Activated B cell treated with CpG ODN at 0.5 μM for 24 hours (primary cell): Measurements from ENCODE around the gene GNS. TPM values are rescaled to one million over a fixed set of nuclear protein-coding genes. Genes with fewer than 3 reads are reported as not detected.

Source experiments
- ATAC-seq: fragments of 200-7000 bp; cut with Tn5 transposase; one replicate; pipeline ENCODE4 v1.10.0; 2021; ENCODE audit warnings: low read depth, mild to moderate bottlenecking, moderate library complexity
- CTCF ChIA-PET: fragments of 350-600 bp; sonication (Branson Sonifier 250); formaldehyde crosslinking; loops from one replicate; lab custom pipeline; 2021; ENCODE audit warnings: antibody characterized with exemption; lab: Charles Lee
- POLR2A ChIA-PET: fragments of 350-600 bp; sonication (Branson Sonifier 250); formaldehyde crosslinking; loops from one replicate; lab custom pipeline; 2021; ENCODE audit warnings: antibody characterized with exemption; lab: Charles Lee
- DNase-seq: peaks from one replicate; pipeline ENCODE4 v3.0.0; 2022
- H3K27ac Mint-ChIP-seq: one replicate; pipeline ENCODE4 v1.8.0; 2020; ENCODE audit warnings: mixed read lengths
- H3K27me3 Mint-ChIP-seq: one replicate; pipeline ENCODE4 v1.8.0; 2021; ENCODE audit warnings: mixed read lengths
- H3K36me3 Mint-ChIP-seq: one replicate; pipeline ENCODE4 v1.8.0; 2021; ENCODE audit warnings: low read depth, mixed read lengths
- H3K4me1 Mint-ChIP-seq: one replicate; pipeline ENCODE4 v1.8.0; 2021; ENCODE audit warnings: mixed read lengths
- H3K4me3 Mint-ChIP-seq: one replicate; pipeline ENCODE4 v1.8.0; 2020; ENCODE audit warnings: mild to moderate bottlenecking, mixed read lengths
- H3K9me3 Mint-ChIP-seq: one replicate; pipeline ENCODE4 v1.8.0; 2020; ENCODE audit warnings: mixed read lengths
- intact Hi-C: fragments of 100-400 bp; cut with micrococcal nuclease; formaldehyde crosslinking; loops from one replicate; pipeline ENCODE4 v1.15.1; 2024
- total RNA-seq: library from RNA; stranded (reverse); gene quantifications from 2 replicates; pipeline ENCODE4 v1.2.3, GENCODE V29; 2022
- TF ChIP-seq, protein P1 (sequence below): fragments of 200-600 bp; IDR thresholded peaks from one replicate; pipeline ENCODE4 v1.8.0; 2022; ENCODE audit warnings: antibody characterized with exemption, mild to moderate bottlenecking

GNS gene
- total RNA-seq, 1 donor from 2014 or later = 16.3 TPM

DNA sequence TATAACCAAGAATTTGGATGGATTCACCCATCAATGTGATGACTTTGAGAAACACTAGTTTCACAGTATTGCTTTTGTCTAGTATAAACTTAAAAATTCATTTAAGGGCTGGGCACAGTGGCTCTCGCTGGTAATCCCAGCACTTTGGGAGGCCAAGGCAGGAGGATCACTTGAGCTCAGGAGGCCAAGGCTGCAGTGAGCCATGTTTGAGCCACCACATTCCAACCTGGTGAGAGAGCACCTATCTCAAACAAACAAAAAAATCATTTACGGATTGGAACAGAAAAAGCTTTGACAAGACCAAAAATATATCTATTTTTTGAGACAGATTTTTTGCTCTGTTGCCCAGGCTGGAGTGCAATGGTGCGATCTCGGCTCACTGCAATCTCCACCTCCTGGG lies 27.5 kb downstream of the GNS start:
- Mint-ChIP-seq H3K4me3 (no peak overlapping the region), H3K9me3 (no peaks in the 10 kb centered on the region), H3K36me3 (peaks cover 60% of the 10 kb centered on the region), H3K27me3 (no peaks in the 10 kb centered on the region), H3K4me1 (peaks cover 12% of the 10 kb centered on the region), H3K27ac (no peak overlapping the region)
- POLR2A ChIA-PET = no interaction called here
- DNase-seq (no peak), ATAC-seq (no peak)
- CTCF ChIA-PET = no interaction called here
- intact Hi-C loops = no loop called here
- TF ChIP-seq, protein P1, sequence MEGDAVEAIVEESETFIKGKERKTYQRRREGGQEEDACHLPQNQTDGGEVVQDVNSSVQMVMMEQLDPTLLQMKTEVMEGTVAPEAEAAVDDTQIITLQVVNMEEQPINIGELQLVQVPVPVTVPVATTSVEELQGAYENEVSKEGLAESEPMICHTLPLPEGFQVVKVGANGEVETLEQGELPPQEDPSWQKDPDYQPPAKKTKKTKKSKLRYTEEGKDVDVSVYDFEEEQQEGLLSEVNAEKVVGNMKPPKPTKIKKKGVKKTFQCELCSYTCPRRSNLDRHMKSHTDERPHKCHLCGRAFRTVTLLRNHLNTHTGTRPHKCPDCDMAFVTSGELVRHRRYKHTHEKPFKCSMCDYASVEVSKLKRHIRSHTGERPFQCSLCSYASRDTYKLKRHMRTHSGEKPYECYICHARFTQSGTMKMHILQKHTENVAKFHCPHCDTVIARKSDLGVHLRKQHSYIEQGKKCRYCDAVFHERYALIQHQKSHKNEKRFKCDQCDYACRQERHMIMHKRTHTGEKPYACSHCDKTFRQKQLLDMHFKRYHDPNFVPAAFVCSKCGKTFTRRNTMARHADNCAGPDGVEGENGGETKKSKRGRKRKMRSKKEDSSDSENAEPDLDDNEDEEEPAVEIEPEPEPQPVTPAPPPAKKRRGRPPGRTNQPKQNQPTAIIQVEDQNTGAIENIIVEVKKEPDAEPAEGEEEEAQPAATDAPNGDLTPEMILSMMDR = no peak

GRCh38 chr12:64730588-64730969 lies 28.6 kb downstream of the GNS start:
- H3K4me1 Mint-ChIP-seq = peaks cover 12% of the 10 kb centered on the region
- ChIA-PET CTCF (no interaction called here), POLR2A (interaction anchor here (0.5 kb wide), 1 partner anchor 221 kb away, joined by 3 read pairs; no protein-coding TSS in a partner anchor)
- intact Hi-C loops = no loop called here
- H3K27me3 Mint-ChIP-seq = no peaks in the 10 kb centered on the region
- ATAC-seq (no peak), DNase-seq (no peak)
- H3K36me3 Mint-ChIP-seq = peaks cover 53% of the 10 kb centered on the region
- H3K9me3 Mint-ChIP-seq = no peaks in the 10 kb centered on the region
- TF ChIP-seq, protein P1 = no peak
- peak overlapping the region; percentile 68 for H3K27ac Mint-ChIP-seq
- H3K4me3 Mint-ChIP-seq = no peak overlapping the region

GRCh38 chr12:64729909-64730587 lies 29.2 kb downstream of the GNS start:
- Mint-ChIP-seq H3K36me3 (peaks cover 52% of the 10 kb centered on the region), H3K27me3 (no peaks in the 10 kb centered on the region), H3K9me3 (no peaks in the 10 kb centered on the region), H3K4me1 (peaks cover 12% of the 10 kb centered on the region), H3K27ac (peak overlapping the region; percentile 68), H3K4me3 (no peak overlapping the region)
- TF ChIP-seq, protein P1 = no peak
- ChIA-PET POLR2A (interaction anchor here (0.5 kb wide), 1 partner anchor 221 kb away, joined by 3 read pairs; no protein-coding TSS in a partner anchor), CTCF (no interaction called here)
- ATAC-seq = no peak
- intact Hi-C loops = no loop called here
- DNase-seq = no peak

- ChIA-PET CTCF (no interaction called here), POLR2A (no interaction called here)
- TF ChIP-seq, protein P1 = no peak
- Mint-ChIP-seq H3K4me1 (no peaks in the 10 kb centered on the region), H3K36me3 (peaks cover 69% of the 10 kb centered on the region), H3K4me3 (no peak overlapping the region), H3K9me3 (no peaks in the 10 kb centered on the region), H3K27me3 (no peaks in the 10 kb centered on the region), H3K27ac (no peak overlapping the region)
- DNase-seq (no peak), ATAC-seq (no peak)
- intact Hi-C loops = no loop called here
Measured at GRCh38 chr12:64724201-64724745, 34.9 kb downstream of the GNS start.

DNA sequence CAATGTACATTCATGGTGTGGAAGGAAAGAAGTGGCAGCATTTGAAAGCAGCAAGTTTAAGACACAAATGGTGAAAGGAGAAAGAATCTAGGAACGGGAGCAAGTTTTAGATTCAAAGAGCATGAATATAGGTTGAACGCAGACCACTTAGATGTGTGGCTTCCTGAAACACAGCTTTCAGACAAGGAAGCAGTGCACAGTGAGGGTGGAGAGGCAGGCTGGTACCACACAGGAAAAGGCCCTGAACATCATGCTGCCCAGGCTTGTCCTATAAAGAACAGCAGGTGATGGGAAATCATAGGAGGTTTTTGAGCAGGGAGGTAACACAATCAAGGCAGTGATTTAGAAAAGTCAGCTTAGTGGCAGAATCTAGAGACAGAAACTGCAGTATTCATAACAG lies 35.6 kb downstream of the GNS start:
- DNase-seq (no peak), ATAC-seq (no peak)
- ChIA-PET POLR2A (no interaction called here), CTCF (no interaction called here)
- H3K9me3 Mint-ChIP-seq = no peaks in the 10 kb centered on the region
- intact Hi-C loops = no loop called here
- no peaks in the 10 kb centered on the region for H3K27me3 Mint-ChIP-seq
- H3K4me1 Mint-ChIP-seq = no peaks in the 10 kb centered on the region
- no peak overlapping the region for H3K4me3 Mint-ChIP-seq
- TF ChIP-seq, protein P1 = no peak
- peaks cover 68% of the 10 kb centered on the region for H3K36me3 Mint-ChIP-seq
- no peak overlapping the region for H3K27ac Mint-ChIP-seq
